GM06990 (cell line): ENCODE data around the gene PRKAR2A.
"Not testable (repeated sequence)": the region's sequence is repeated elsewhere in the genome, so short reads cannot be mapped to it uniquely, and the experiment has no call there.

ENCODE experiments used
- DNase-seq: peaks from one replicate; pipeline ENCODE4 v3.0.0-alpha.2; 2011; ENCODE audit not compliant: insufficient read length; ENCODE audit errors: extremely low read depth
- H3K27me3 ChIP-seq: replicated peaks from 2 replicates; pipeline ENCODE4 v1.6.0; 2011; ENCODE audit warnings: low read length; ENCODE audit not compliant: control insufficient read depth, insufficient read depth
- H3K36me3 ChIP-seq: 2 replicates; pipeline ENCODE4 v1.5.1; 2011; ENCODE audit warnings: low read length; ENCODE audit not compliant: control insufficient read depth, insufficient read depth
- H3K4me3 ChIP-seq: replicated peaks from 2 replicates; pipeline ENCODE4 v1.5.1; 2011; ENCODE audit warnings: low read depth, mild to moderate bottlenecking, control low read depth, low read length
- TF ChIP-seq, protein P1 (sequence below): IDR thresholded peaks from 2 replicates; pipeline ENCODE4 v1.5.1; 2011; ENCODE audit warnings: low read length, control low read depth, mild to moderate bottlenecking, inconsistent platforms; ENCODE audit not compliant: insufficient read depth, poor library complexity, severe bottlenecking

PRKAR2A gene

DNA sequence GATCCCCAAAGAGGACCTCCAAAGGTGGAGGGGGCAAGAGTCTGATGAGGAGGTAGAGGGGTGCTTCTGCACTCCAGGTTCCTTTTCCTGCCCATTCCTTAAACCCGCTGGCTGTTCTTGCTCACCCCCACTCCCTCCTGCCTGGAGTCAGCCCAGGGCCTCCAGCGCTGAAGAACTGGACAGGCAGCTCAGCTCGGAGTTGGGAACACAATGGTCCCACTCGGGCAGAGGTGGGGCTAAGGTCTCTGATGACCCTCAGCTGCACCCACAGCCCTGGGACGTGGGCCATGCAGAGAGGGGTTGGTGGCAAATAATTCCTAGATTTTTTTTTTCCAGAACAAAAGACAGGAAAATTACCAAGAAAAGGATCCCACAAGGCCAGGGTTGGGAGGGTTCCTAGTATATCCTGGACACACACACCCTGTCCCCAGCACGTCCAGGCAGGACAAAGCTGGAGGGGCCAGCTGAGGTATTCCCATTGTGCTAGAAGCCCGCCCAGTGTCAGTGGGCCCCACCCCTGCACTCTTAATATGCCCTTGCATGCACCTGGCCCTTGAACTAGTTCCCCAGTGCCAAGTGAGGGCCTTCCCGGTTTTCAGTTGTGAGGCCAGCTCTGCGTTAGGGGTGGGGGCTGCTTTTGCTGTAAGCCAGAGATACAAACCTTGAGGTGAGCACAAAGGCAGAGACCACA is 108.6 kb downstream of the PRKAR2A start:
- Histone ChIP-seq H3K4me3 (no peak overlapping the region), H3K36me3 (no peaks in the 10 kb centered on the region), H3K27me3 (no peaks in the 10 kb centered on the region)
- DNase-seq, result no peak
- TF ChIP-seq, protein P1, sequence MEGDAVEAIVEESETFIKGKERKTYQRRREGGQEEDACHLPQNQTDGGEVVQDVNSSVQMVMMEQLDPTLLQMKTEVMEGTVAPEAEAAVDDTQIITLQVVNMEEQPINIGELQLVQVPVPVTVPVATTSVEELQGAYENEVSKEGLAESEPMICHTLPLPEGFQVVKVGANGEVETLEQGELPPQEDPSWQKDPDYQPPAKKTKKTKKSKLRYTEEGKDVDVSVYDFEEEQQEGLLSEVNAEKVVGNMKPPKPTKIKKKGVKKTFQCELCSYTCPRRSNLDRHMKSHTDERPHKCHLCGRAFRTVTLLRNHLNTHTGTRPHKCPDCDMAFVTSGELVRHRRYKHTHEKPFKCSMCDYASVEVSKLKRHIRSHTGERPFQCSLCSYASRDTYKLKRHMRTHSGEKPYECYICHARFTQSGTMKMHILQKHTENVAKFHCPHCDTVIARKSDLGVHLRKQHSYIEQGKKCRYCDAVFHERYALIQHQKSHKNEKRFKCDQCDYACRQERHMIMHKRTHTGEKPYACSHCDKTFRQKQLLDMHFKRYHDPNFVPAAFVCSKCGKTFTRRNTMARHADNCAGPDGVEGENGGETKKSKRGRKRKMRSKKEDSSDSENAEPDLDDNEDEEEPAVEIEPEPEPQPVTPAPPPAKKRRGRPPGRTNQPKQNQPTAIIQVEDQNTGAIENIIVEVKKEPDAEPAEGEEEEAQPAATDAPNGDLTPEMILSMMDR, result no peak

DNA sequence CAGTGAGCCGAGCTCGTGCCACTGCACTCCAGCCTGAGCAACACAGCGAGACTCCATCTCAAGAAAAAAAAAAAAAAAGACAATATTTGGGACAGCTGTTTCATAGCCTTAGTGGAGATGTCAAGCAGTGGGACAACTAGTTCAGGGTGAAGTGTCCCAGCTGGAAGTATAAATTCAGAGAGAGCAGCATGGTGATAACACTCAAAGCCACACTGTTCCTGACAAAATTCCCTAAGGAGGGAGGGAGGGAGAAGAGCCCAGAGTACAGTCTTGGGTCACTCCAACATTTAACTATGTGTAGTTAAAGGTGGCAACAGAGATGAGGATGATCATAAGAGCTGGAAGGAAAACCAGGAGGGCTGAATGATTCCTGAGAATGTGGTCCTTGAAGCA is 109.5 kb downstream of the PRKAR2A start:
- TF ChIP-seq, protein P1, result no peak
- DNase-seq, result no peak

DNA sequence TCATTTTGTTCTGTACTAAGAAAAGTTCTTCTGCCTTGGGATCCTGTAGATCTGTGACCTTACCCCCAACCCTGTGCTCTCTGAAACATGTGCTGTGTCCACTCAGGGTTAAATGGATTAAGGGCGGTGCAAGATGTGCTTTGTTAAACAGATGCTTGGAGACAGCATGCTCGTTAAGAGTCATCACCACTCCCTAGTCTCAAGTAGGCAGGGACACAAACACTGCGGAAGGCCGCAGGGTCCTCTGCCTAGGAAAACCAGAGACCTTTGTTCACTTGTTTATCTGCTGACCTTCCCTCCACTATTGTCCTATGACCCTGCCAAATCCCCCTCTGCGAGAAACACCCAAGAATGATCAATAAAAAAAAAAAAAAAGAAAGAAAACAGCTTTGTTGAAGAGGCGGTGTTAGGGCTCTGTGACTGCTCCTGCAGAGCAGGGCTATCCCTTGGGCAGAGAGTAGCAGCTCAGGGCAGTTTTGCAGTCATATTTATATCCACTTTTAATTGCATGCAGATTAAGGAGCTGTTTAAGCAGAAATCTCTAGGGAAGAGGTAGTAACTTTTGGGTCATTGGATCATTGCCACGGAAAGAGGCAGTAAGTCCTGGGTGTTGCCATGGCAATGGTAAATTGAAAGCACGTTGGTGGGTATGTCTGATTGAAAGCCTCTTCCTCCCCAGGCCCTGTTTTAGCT is 112.5 kb downstream of the PRKAR2A start:
- DNase-seq, H3K36me3 ChIP-seq, H3K27me3 ChIP-seq, H3K4me3 ChIP-seq: not testable (repeated sequence)

More for the DNA sequence above, 109.5 kb downstream of the PRKAR2A start:
- Histone ChIP-seq H3K36me3 (no peaks in the 10 kb centered on the region), H3K27me3 (no peaks in the 10 kb centered on the region), H3K4me3 (no peak overlapping the region)

DNA sequence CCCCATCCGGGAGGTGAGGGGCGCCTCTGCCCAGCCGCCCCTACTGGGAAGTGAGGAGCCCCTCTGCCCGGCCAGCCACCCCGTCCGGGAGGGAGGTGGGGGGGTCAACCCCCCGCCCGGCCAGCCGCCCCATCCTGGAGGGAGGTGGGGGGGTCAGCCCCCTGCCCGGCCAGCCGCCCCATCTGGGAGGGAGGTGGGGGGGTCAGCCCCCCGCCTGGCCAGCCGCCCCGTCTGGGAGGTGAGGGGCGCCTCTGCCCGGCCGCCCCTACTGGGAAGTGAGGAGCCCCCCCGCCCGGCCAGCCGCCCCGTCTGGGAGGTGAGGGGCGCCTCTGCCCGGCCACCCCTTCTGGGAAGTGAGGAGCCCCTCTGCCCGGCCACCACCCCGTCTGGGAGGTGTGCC is 113.1 kb downstream of the PRKAR2A start:
- H3K4me3 ChIP-seq, H3K27me3 ChIP-seq, DNase-seq, H3K36me3 ChIP-seq: not testable (repeated sequence)

GRCh38 chr3:48733752-48734518 is 113.7 kb downstream of the PRKAR2A start:
- DNase-seq, H3K27me3 ChIP-seq, H3K36me3 ChIP-seq, H3K4me3 ChIP-seq: not testable (repeated sequence)

- DNase-seq, result no peak
- Histone ChIP-seq H3K27me3 (no peaks in the 10 kb centered on the region), H3K4me3 (no peak overlapping the region), H3K36me3 (no peaks in the 10 kb centered on the region)
- TF ChIP-seq, protein P1, result no peak
Observed at GRCh38 chr3:48727511-48727910, 120.2 kb downstream of the PRKAR2A start.

DNA sequence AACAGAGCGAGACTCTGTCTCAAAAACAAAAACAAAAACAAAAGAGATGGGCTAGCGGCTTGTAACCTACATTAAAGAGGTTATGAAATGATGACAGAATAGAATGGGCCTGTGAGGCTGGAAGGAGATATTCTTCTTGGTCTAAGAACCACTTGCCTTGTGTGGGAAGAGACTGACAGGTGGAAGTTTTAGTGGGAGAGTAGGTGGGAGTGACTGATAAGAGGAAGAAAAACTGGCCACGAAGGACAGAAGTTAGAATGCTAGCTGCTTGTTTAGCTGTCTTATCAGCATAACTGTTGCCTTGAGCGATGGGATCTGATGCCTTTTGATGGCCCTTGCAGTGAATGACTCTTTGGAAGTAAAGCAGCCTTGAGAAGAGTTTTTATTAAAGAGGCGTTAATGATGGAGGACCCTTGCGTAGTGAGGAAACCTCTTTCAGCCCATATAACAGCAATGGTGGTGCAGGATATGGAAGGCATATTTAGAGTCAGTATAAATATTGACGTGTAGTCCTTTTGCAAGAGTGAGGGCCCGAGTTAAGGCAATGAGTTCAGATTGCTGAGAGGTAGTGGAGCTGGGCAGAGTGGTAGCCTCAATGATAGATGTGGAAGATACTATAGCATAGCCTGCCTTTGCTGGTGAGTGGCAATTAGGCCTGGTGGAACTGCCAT is 122.4 kb downstream of the PRKAR2A start:
- not testable (repeated sequence) for H3K36me3 ChIP-seq, H3K27me3 ChIP-seq, H3K4me3 ChIP-seq, DNase-seq
